Mesenteric fat pad (tissue), 1 donor: Measurements from ENCODE around the gene ACSL4. TPM values are rescaled to one million over a fixed set of nuclear protein-coding genes. Genes with fewer than 3 reads are reported as not detected.

Experiments
- DNase-seq: peaks from one replicate; pipeline ENCODE4 v3.0.0-alpha.2; 2020; ENCODE audit warnings: low spot score
- total RNA-seq: library from RNA; stranded (reverse); fragmentation: NEBNext Ultra II Directional; extraction: Animal tissue kit (Norgen Biotek cat#: 25700); gene quantifications from one replicate; pipeline ENCODE4 v1.2.1, GENCODE V29; 2021
- donor health status: DM: yes; HTN: yes; CAD: no.

ACSL4 gene
- total RNA-seq, 1 donor from 2014 or later: 155 TPM

DNA sequence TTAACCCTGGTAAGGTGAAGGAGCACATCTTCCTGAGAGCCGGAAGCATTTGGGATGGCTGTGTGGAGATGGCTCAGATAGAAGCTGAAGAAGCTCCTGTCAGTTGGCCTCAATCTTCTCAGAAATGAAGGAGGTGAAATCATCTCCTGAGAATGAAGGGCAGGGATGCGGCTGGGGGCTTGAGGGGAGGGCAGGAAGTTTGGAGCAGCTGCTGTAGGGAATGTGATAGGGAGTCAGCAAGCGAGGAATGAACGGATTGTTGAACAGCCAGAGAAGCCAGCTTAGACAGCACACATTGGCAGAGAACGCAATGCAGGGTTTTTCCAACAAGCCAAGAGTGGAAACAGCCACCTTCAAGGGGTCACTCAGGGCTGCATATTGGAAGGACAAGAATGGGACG, 118.1 kb downstream of the ACSL4 start:
- no peak for DNase-seq

GRCh38 chrX:109601486-109601885, 131.6 kb downstream of the ACSL4 start:
- no peak for DNase-seq

- no peak for DNase-seq
Measured at GRCh38 chrX:109600237-109600651, 132.8 kb downstream of the ACSL4 start.

GRCh38 chrX:109596015-109596414, 137.0 kb downstream of the ACSL4 start:
- DNase-seq: no peak

Other genes with a start within 250 kb of the ACSL4 start
- gene NXT2, start 196.4 kb downstream of the ACSL4 start, total RNA-seq: 8.1 TPM
- 0.80 TPM for gene KCNE5, start 108.1 kb downstream of the ACSL4 start, total RNA-seq